Kidney epithelial cell (primary cell): ENCODE data around the gene BSDC1. TPM values are rescaled to one million over a fixed set of nuclear protein-coding genes. Genes with fewer than 3 reads are reported as not detected.
A peak's percentile ranks its signal among the peaks of the same experiment; 100 is the strongest.
"Not testable (repeated sequence)": the region's sequence is repeated elsewhere in the genome, so short reads cannot be mapped to it uniquely, and the experiment has no call there.

Experiments
- DNase-seq: peaks from one replicate; pipeline ENCODE4 v3.0.0-alpha.2; 2010; ENCODE audit warnings: low read depth
- H3K27me3 ChIP-seq: 2 replicates; pipeline ENCODE4 v1.6.0; 2011; ENCODE audit warnings: low read length; ENCODE audit not compliant: control insufficient read depth, insufficient read depth
- H3K36me3 ChIP-seq: 2 replicates; pipeline ENCODE4 v1.5.1; 2011; ENCODE audit warnings: low read length; ENCODE audit not compliant: control insufficient read depth, insufficient read depth
- H3K4me3 ChIP-seq: 2 replicates; pipeline ENCODE4 v1.5.1; 2011; ENCODE audit warnings: low read depth, mild to moderate bottlenecking, control low read depth, low read length
- total RNA-seq: library from RNA; depleted of rRNA; stranded (reverse); fragments of >200 nt; gene quantifications from 2 replicates; pipeline ENCODE4 v1.2.3, GENCODE V29; 2015
- TF ChIP-seq, protein P1 (sequence below): IDR thresholded peaks from 2 replicates; pipeline ENCODE4 v1.5.1; 2011; ENCODE audit warnings: mild to moderate bottlenecking, moderate library complexity, low read length, control low read depth, inconsistent platforms; ENCODE audit not compliant: insufficient read depth, poor library complexity, severe bottlenecking

Gene BSDC1
- 81.6 and 83.6 TPM in 2 replicates for total RNA-seq

DNA sequence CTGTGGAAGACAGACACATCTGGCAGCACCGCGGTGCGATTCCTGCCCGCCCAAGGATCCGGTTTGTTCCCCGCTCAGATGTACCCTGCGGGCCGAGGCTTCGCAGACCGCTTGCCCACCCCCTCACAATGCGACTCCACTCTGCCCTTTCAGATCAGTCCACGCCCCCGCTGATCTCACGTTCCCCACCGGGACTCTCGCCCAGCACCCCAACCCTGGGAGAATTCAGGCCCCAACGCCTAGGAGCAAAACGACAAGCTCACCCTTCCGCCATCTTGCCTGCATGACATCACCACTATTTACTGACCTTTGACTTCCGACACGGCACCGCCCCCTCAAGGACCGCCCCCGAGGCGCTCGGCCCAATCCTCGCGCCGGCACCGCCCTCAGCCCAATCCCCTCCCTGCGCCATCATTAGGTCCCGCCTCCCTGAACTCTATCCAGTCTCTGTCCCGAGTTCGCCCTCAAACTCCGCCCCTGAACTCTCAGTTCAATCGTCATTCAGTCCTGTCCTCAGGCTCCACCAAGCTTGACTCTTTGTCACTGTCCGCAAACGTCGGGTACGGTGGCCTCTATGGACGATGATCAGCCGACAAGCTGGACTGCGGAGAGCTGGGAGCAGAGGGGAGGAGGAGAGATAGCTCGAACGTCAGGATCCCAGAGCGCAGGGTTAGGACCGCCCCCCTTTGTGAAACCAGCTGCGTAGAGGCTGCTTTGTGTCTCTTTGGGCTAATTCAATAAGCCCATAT, at the start of gene BSDC1:
TSS of gene BSDC1 (minus strand) at position 301 of the 749 bp plus-strand sequence. CDS start at position 274, 27 bp downstream.
- peak within 1 kb of the TSS; percentile 88 for H3K4me3 ChIP-seq
- H3K36me3 ChIP-seq = peaks cover 4% of the 10 kb centered on the region
- DNase-seq = peak; percentile 97
- TF ChIP-seq, protein P1, sequence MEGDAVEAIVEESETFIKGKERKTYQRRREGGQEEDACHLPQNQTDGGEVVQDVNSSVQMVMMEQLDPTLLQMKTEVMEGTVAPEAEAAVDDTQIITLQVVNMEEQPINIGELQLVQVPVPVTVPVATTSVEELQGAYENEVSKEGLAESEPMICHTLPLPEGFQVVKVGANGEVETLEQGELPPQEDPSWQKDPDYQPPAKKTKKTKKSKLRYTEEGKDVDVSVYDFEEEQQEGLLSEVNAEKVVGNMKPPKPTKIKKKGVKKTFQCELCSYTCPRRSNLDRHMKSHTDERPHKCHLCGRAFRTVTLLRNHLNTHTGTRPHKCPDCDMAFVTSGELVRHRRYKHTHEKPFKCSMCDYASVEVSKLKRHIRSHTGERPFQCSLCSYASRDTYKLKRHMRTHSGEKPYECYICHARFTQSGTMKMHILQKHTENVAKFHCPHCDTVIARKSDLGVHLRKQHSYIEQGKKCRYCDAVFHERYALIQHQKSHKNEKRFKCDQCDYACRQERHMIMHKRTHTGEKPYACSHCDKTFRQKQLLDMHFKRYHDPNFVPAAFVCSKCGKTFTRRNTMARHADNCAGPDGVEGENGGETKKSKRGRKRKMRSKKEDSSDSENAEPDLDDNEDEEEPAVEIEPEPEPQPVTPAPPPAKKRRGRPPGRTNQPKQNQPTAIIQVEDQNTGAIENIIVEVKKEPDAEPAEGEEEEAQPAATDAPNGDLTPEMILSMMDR = no peak
- H3K27me3 ChIP-seq = no peaks in the 10 kb centered on the region

- not testable (repeated sequence) for H3K27me3 ChIP-seq, H3K36me3 ChIP-seq, H3K4me3 ChIP-seq, DNase-seq
Observed at GRCh38 chr1:32441467-32441866, 47.2 kb upstream of the BSDC1 start.

DNA sequence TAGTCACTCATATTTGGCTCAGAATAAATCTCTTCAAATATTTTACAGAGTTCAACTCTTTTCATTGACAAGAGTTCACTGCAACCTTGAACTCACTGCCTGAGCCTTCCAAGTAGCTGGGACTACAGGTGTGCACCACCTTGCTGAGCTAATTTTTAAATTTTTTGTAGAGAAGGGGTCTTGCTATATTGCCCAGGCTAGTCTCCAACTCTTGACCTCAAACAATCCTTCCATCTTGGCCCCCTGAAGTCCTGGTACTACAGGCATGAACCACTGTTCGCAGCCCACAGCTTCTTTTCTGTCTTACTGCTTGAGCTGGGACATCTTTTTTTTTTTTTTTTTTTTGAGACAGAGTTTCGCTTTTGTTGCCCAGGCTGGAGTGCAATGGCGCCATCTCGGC, 44.5 kb upstream of the BSDC1 start:
- H3K27me3 ChIP-seq, H3K4me3 ChIP-seq, H3K36me3 ChIP-seq, DNase-seq: not testable (repeated sequence)

DNA sequence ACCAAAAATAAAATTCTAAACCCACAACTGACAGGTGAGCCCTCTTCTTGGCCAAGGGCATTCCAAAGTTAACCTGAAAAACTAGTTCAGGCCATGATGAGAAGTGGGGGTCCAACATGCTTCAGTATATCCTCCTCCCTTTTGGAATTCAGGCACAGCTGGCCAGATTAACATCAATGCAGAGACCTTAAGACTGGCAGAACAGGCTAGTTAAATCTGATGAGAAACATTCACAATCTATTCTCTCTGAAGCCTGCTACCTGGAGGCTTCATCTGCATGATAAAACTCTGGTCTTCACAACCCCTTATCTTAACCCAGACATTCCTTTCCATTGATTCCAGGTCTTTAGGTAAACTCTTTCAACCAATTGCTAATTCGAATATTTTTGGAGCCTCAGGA, 43.9 kb upstream of the BSDC1 start:
- H3K27me3 ChIP-seq = no peaks in the 10 kb centered on the region
- H3K4me3 ChIP-seq = no peak overlapping the region
- TF ChIP-seq, protein P1 = no peak
- DNase-seq = no peak
- no peaks in the 10 kb centered on the region for H3K36me3 ChIP-seq

- peaks cover 10% of the 10 kb centered on the region for H3K27me3 ChIP-seq
- DNase-seq = no peak
- no peaks in the 10 kb centered on the region for H3K36me3 ChIP-seq
- TF ChIP-seq, protein P1 = no peak
- no peak overlapping the region for H3K4me3 ChIP-seq
Observed at GRCh38 chr1:32431736-32432400, 37.6 kb upstream of the BSDC1 start.

DNA sequence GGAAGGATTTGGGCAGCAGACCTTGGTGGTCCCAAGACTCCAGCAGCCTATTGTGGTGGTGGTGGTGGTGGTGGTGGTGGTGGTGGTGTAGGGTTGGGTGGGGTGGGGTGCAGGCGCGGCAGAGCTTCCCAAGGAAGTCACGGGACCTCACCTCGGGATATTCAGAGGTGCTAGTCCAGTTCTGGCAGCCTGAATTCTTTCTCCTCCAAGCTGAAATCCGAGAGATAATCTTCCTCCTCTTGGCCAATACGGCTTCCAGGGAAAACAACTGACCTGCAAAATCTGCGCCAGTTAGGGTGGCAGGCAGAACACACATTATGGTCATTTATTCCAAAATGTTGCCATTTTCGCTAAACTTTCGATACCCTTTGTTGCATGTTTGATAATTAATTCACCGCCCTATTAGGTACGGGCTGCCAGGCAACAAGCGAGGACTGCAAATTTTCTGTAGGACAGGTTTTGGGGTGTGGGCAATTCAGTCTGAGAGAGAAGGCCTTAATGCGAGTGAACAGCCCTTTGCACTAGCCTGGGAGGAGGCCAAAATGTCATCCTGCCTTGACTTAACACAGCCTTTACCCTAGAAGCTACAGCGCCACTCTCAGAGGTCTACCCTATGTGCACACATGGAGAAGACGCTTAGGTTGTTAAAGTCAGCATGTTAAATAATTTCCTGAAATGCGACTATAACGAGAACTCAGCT, 33.2 kb upstream of the BSDC1 start:
- Histone ChIP-seq H3K4me3 (peak overlapping the region; percentile 23), H3K36me3 (no peaks in the 10 kb centered on the region), H3K27me3 (peaks cover 22% of the 10 kb centered on the region)
- DNase-seq = no peak
- TF ChIP-seq, protein P1 = no peak
